ENCODE data around the gene NELFA. TPM values are rescaled to one million over a fixed set of nuclear protein-coding genes. Genes with fewer than 3 reads are reported as not detected.

NELFA gene
- total and polyA plus RNA-seq, 4 donors: 17.8 to 33.6 (median 24.7) TPM

GRCh38 chr4:1967512-1968149, 41.1 kb downstream of the NELFA start:
- H3K4me3 ChIP-seq: no peak overlapping the region
- ATAC-seq (ENCODE audit: insufficient read depth, low FRiP score): no peak
- no peaks in the 10 kb centered on the region for H3K9me3 ChIP-seq (ENCODE audit: control insufficient read depth in 4 of 4, insufficient read depth in 3 of 4, low read length in 3 of 4)
- no peak overlapping the region for H3K9ac ChIP-seq (ENCODE audit: insufficient read depth in 1 of 2, low read length in 2 of 2)
- no peak for DNase-seq
- H3K4me1 ChIP-seq (ENCODE audit: control insufficient read depth in 5 of 5, insufficient read depth in 5 of 5, low read length in 5 of 5): no peaks in the 10 kb centered on the region
- no peak for TF ChIP-seq CTCF (IDR thresholded peaks at IDR 0.05; ENCODE audit: control extremely low read depth, extremely low read depth)
- no peak overlapping the region for H3K27ac ChIP-seq (ENCODE audit: low read depth in 1 of 2, low read length in 1 of 2)
- H3K36me3 ChIP-seq (ENCODE audit: control insufficient read depth in 4 of 4, insufficient read depth in 4 of 4, low read length in 4 of 4): peaks cover 0 to 20% (median 15%) of the 10 kb centered on the region in 4 donors
- WGBS, 2 donors: 85 to 87% methylated on average over 5 of the region's 5 CpGs
- no peaks in the 10 kb centered on the region for H3K27me3 ChIP-seq (ENCODE audit: control insufficient read depth in 3 of 3, insufficient read depth in 3 of 3, low read length in 2 of 3)

GRCh38 chr4:1964971-1965370, 43.8 kb downstream of the NELFA start:
- H3K27me3 ChIP-seq (ENCODE audit: control insufficient read depth in 3 of 3, insufficient read depth in 3 of 3, low read length in 2 of 3): no peaks in the 10 kb centered on the region
- TF ChIP-seq CTCF (IDR thresholded peaks at IDR 0.05; ENCODE audit: control extremely low read depth, extremely low read depth): no peak
- WGBS, 2 donors: 98 to 100% methylated on average over 1 of the region's 1 CpG
- ATAC-seq (ENCODE audit: insufficient read depth, low FRiP score): no peak
- H3K9me3 ChIP-seq (ENCODE audit: control insufficient read depth in 4 of 4, insufficient read depth in 3 of 4, low read length in 3 of 4): no peaks in the 10 kb centered on the region
- no peak for DNase-seq
- H3K36me3 ChIP-seq (ENCODE audit: control insufficient read depth in 4 of 4, insufficient read depth in 4 of 4, low read length in 4 of 4): peaks cover 6 to 35% (median 26%) of the 10 kb centered on the region in 4 donors
- no peak overlapping the region for H3K27ac ChIP-seq (ENCODE audit: low read depth in 1 of 2, low read length in 1 of 2)
- no peaks in the 10 kb centered on the region for H3K4me1 ChIP-seq (ENCODE audit: control insufficient read depth in 5 of 5, insufficient read depth in 5 of 5, low read length in 5 of 5)
- H3K9ac ChIP-seq (ENCODE audit: insufficient read depth in 1 of 2, low read length in 2 of 2): no peak overlapping the region
- no peak overlapping the region for H3K4me3 ChIP-seq

- no peak for DNase-seq
- Histone ChIP-seq H3K27me3 (ENCODE audit: control insufficient read depth in 3 of 3, insufficient read depth in 3 of 3, low read length in 2 of 3) (no peaks in the 10 kb centered on the region), H3K4me3 (no peak overlapping the region), H3K4me1 (ENCODE audit: control insufficient read depth in 5 of 5, insufficient read depth in 5 of 5, low read length in 5 of 5) (no peaks in the 10 kb centered on the region), H3K27ac (ENCODE audit: low read depth in 1 of 2, low read length in 1 of 2) (no peak overlapping the region), H3K36me3 (ENCODE audit: control insufficient read depth in 4 of 4, insufficient read depth in 4 of 4, low read length in 4 of 4) (peaks cover 8 to 35% (median 28%) of the 10 kb centered on the region in 4 donors), H3K9me3 (ENCODE audit: control insufficient read depth in 4 of 4, insufficient read depth in 3 of 4, low read length in 3 of 4) (no peaks in the 10 kb centered on the region), H3K9ac (ENCODE audit: insufficient read depth in 1 of 2, low read length in 2 of 2) (no peak overlapping the region)
- no peak for ATAC-seq (ENCODE audit: insufficient read depth, low FRiP score)
- no peak for TF ChIP-seq CTCF (IDR thresholded peaks at IDR 0.05; ENCODE audit: control extremely low read depth, extremely low read depth)
- WGBS, 2 donors: 71 to 83% methylated on average over 6 of the region's 6 CpGs
Measured at GRCh38 chr4:1964443-1964842, 44.3 kb downstream of the NELFA start.

- Histone ChIP-seq H3K4me3 (no peak overlapping the region), H3K9me3 (ENCODE audit: control insufficient read depth in 4 of 4, insufficient read depth in 3 of 4, low read length in 3 of 4) (no peaks in the 10 kb centered on the region), H3K27ac (ENCODE audit: low read depth in 1 of 2, low read length in 1 of 2) (no peak overlapping the region), H3K27me3 (ENCODE audit: control insufficient read depth in 3 of 3, insufficient read depth in 3 of 3, low read length in 2 of 3) (no peaks in the 10 kb centered on the region), H3K9ac (ENCODE audit: insufficient read depth in 1 of 2, low read length in 2 of 2) (no peak overlapping the region), H3K36me3 (ENCODE audit: control insufficient read depth in 4 of 4, insufficient read depth in 4 of 4, low read length in 4 of 4) (peaks cover 10 to 42% (median 35%) of the 10 kb centered on the region in 4 donors), H3K4me1 (ENCODE audit: control insufficient read depth in 5 of 5, insufficient read depth in 5 of 5, low read length in 5 of 5) (no peaks in the 10 kb centered on the region)
- TF ChIP-seq CTCF (IDR thresholded peaks at IDR 0.05; ENCODE audit: control extremely low read depth, extremely low read depth): no peak
- WGBS, 2 donors: 95 to 97% methylated on average over 4 of the region's 4 CpGs
- DNase-seq: no peak
- ATAC-seq (ENCODE audit: insufficient read depth, low FRiP score): no peak
Measured at GRCh38 chr4:1962980-1963379, 45.8 kb downstream of the NELFA start.
